ENCODE data around the gene PMPCA. TPM values are rescaled to one million over a fixed set of nuclear protein-coding genes. Genes with fewer than 3 reads are reported as not detected.

The PMPCA gene
- total and polyA plus RNA-seq, 2 of the 13 experiments (the other 11 are each of a cell fraction or from before 2014, with no cell fraction given), result 70.2 to 88.4 TPM

DNA sequence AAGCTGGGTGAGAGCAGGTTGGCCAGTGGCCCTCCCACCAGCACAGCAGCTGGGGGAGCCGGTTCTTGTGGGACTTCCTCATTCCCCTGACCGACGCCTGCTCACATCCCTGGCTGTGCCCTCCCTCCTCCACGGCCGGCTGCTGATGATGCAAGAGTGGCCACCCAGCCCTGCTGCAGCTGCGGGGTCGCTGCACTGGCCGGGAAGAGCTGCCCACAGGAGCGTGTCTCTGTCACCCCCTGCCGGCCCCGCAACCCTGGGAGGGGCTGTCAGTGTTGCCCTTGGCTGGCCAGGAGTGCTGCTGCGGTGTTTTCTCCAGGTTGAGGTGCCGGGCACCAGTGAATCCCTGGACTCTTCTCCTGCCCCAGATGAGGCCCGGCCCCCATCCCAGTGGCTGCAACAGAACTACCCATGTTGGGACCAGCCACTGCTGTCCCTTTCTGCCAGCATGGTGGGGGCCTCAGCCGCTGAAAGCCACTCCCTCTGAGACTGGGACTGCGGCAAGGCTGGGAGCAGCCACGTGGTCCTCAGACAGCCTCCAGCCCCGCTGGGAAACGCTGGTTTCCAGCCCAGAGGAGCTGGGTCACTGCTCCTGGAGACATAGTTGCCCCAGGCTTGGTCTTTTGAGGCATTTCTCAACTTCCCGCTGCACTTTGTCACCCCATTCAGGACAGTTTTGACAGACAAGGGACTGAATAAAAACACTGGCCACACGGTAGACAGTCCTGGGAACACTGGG, 37.7 kb upstream of the PMPCA start (continued):
- TF ChIP-seq CBFB (CRISPR knock-in tag; IDR thresholded peaks at IDR 0.05) (peak; percentile 71), SMYD3 (CRISPR knock-in tag; IDR thresholded peaks at IDR 0.05) (no peak), KDM4B (CRISPR knock-in tag; IDR thresholded peaks at IDR 0.05) (0 out of 2 replicates have a peak, but pooled peaks have one; percentile 23), CEBPB (IDR thresholded peaks at IDR 0.05; ENCODE audit: borderline replicate concordance, low read depth, low read length) (peak; percentile 97), RBFOX2 (IDR thresholded peaks at IDR 0.05; ENCODE audit: low read depth, low read length) (no peak)
- TF ChIP-seq, protein P1, sequence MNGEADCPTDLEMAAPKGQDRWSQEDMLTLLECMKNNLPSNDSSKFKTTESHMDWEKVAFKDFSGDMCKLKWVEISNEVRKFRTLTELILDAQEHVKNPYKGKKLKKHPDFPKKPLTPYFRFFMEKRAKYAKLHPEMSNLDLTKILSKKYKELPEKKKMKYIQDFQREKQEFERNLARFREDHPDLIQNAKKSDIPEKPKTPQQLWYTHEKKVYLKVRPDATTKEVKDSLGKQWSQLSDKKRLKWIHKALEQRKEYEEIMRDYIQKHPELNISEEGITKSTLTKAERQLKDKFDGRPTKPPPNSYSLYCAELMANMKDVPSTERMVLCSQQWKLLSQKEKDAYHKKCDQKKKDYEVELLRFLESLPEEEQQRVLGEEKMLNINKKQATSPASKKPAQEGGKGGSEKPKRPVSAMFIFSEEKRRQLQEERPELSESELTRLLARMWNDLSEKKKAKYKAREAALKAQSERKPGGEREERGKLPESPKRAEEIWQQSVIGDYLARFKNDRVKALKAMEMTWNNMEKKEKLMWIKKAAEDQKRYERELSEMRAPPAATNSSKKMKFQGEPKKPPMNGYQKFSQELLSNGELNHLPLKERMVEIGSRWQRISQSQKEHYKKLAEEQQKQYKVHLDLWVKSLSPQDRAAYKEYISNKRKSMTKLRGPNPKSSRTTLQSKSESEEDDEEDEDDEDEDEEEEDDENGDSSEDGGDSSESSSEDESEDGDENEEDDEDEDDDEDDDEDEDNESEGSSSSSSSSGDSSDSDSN (CRISPR knock-in tag; IDR thresholded peaks at IDR 0.05), result peak; percentile 69; the same call in 1 of the 2 replicates
- TF ChIP-seq, protein P2, sequence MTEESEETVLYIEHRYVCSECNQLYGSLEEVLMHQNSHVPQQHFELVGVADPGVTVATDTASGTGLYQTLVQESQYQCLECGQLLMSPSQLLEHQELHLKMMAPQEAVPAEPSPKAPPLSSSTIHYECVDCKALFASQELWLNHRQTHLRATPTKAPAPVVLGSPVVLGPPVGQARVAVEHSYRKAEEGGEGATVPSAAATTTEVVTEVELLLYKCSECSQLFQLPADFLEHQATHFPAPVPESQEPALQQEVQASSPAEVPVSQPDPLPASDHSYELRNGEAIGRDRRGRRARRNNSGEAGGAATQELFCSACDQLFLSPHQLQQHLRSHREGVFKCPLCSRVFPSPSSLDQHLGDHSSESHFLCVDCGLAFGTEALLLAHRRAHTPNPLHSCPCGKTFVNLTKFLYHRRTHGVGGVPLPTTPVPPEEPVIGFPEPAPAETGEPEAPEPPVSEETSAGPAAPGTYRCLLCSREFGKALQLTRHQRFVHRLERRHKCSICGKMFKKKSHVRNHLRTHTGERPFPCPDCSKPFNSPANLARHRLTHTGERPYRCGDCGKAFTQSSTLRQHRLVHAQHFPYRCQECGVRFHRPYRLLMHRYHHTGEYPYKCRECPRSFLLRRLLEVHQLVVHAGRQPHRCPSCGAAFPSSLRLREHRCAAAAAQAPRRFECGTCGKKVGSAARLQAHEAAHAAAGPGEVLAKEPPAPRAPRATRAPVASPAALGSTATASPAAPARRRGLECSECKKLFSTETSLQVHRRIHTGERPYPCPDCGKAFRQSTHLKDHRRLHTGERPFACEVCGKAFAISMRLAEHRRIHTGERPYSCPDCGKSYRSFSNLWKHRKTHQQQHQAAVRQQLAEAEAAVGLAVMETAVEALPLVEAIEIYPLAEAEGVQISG (CRISPR knock-in tag; IDR thresholded peaks at IDR 0.05), result peak; percentile 82
- TF ChIP-seq, protein P3, sequence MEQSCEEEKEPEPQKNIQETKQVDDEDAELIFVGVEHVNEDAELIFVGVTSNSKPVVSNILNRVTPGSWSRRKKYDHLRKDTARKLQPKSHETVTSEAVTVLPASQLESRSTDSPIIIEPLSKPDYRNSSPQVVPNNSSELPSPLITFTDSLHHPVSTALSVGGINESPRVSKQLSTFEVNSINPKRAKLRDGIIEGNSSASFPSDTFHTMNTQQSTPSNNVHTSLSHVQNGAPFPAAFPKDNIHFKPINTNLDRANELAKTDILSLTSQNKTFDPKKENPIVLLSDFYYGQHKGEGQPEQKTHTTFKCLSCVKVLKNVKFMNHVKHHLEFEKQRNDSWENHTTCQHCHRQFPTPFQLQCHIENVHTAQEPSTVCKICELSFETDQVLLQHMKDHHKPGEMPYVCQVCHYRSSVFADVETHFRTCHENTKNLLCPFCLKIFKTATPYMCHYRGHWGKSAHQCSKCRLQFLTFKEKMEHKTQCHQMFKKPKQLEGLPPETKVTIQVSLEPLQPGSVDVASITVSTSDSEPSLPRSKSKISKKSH (CRISPR knock-in tag; IDR thresholded peaks at IDR 0.05; ENCODE audit: borderline replicate concordance), result peak; percentile 43; the same call in 1 of the 2 replicates
- TF ChIP-seq, protein P4, sequence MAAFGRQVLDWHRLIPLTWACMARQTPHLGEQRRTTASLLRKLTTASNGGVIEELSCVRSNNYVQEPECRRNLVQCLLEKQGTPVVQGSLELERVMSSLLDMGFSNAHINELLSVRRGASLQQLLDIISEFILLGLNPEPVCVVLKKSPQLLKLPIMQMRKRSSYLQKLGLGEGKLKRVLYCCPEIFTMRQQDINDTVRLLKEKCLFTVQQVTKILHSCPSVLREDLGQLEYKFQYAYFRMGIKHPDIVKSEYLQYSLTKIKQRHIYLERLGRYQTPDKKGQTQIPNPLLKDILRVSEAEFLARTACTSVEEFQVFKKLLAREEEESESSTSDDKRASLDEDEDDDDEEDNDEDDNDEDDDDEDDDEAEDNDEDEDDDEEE (CRISPR knock-in tag; IDR thresholded peaks at IDR 0.05), result no peak
- TF ChIP-seq, protein P5, sequence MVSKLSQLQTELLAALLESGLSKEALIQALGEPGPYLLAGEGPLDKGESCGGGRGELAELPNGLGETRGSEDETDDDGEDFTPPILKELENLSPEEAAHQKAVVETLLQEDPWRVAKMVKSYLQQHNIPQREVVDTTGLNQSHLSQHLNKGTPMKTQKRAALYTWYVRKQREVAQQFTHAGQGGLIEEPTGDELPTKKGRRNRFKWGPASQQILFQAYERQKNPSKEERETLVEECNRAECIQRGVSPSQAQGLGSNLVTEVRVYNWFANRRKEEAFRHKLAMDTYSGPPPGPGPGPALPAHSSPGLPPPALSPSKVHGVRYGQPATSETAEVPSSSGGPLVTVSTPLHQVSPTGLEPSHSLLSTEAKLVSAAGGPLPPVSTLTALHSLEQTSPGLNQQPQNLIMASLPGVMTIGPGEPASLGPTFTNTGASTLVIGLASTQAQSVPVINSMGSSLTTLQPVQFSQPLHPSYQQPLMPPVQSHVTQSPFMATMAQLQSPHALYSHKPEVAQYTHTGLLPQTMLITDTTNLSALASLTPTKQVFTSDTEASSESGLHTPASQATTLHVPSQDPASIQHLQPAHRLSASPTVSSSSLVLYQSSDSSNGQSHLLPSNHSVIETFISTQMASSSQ (IDR thresholded peaks at IDR 0.05; ENCODE audit: low read depth), result no peak
- TF ChIP-seq, protein P5 (CRISPR knock-in tag; IDR thresholded peaks at IDR 0.05; ENCODE audit: borderline replicate concordance), result 0 out of 2 replicates have a peak, but pooled peaks have one; percentile 53
- TF ChIP-seq, protein P6, sequence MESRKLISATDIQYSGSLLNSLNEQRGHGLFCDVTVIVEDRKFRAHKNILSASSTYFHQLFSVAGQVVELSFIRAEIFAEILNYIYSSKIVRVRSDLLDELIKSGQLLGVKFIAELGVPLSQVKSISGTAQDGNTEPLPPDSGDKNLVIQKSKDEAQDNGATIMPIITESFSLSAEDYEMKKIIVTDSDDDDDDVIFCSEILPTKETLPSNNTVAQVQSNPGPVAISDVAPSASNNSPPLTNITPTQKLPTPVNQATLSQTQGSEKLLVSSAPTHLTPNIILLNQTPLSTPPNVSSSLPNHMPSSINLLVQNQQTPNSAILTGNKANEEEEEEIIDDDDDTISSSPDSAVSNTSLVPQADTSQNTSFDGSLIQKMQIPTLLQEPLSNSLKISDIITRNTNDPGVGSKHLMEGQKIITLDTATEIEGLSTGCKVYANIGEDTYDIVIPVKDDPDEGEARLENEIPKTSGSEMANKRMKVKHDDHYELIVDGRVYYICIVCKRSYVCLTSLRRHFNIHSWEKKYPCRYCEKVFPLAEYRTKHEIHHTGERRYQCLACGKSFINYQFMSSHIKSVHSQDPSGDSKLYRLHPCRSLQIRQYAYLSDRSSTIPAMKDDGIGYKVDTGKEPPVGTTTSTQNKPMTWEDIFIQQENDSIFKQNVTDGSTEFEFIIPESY (CRISPR knock-in tag; IDR thresholded peaks at IDR 0.05), result peak; percentile 46; the same call in 1 of the 2 replicates

All from HepG2 (cell line).